HepG2 (cell line): Measurements from ENCODE around the gene TICAM2. TPM values are rescaled to one million over a fixed set of nuclear protein-coding genes. Genes with fewer than 3 reads are reported as not detected.

Source experiments
- ATAC-seq: fragments of 200-7000 bp; cut with Tn5 transposase; 3 replicates; pipeline ENCODE4 v1.9.1; 2020; ENCODE audit warnings: mild to moderate bottlenecking, moderate library complexity
- BruUV-seq: library from RNA; stranded (reverse); fragments of 400-500 nt; replicated peaks from 2 replicates; lab custom pipeline; 2021; lab: Mats Ljungman, UMichigan
- CTCF ChIA-PET: fragments of 300-600 bp; formaldehyde crosslinking; extraction: SDS; loops from one replicate; lab custom pipeline; 2021; ENCODE audit warnings: low total read pairs, inconsistent platforms, low intra/inter-chr PET ratio; lab: Yijun Ruan, JAX
- POLR2A ChIA-PET: fragments of 350-600 bp; sonication (Branson Sonifier 250); formaldehyde crosslinking; loops from one replicate; lab custom pipeline; 2020; ENCODE audit warnings: antibody characterized with exemption, inconsistent platforms; lab: Yijun Ruan, JAX
- DNase-seq: peaks from one replicate; pipeline ENCODE4 v3.0.0-alpha.2; 2015; ENCODE audit warnings: low spot score
- FAIRE-seq: peaks from 3 replicates; lab custom pipeline; 2011; peaks lifted over from hg19 to GRCh38; lab: Jason Lieb, UNC
- H2AFZ ChIP-seq: one replicate; pipeline ENCODE4 v1.6.1; 2011; ENCODE audit warnings: low read length, inconsistent platforms
- H3K27ac ChIP-seq: fragments of 300-600 bp; 3 replicates; pipeline ENCODE4 v1.8.0; 2011; ENCODE audit warnings: mixed run types, mild to moderate bottlenecking, mixed read lengths, low read length, inconsistent platforms; ENCODE audit not compliant: insufficient read depth; ENCODE audit errors: extremely low read length
- H3K27me3 ChIP-seq, 2 experiments: fragments of 200-600 bp in 1 of 2; 2 replicates in 1 of 2; 3 replicates in 1 of 2; pipeline versions ENCODE4 v1.6.0 to v1.8.0; 2011; ENCODE audit warnings: low read length in 2 of 2, mild to moderate bottlenecking in 2 of 2, moderate library complexity in 2 of 2, inconsistent platforms in 1 of 2; ENCODE audit not compliant: insufficient read depth in 2 of 2, control insufficient read depth in 1 of 2
- H3K36me3 ChIP-seq, 2 experiments: fragments of 200-600 bp in 1 of 2; replicated peaks in 1 of 2; 2 replicates in 1 of 2; 3 replicates in 1 of 2; pipeline versions ENCODE4 v1.5.1 to v1.8.0; 2011; ENCODE audit warnings: low read length in 2 of 2, inconsistent platforms in 1 of 2; ENCODE audit not compliant: insufficient read depth in 2 of 2, control insufficient read depth in 1 of 2
- H3K4me1 ChIP-seq: 2 replicates; pipeline ENCODE4 v1.5.1; 2012; ENCODE audit warnings: low read length, inconsistent platforms; ENCODE audit not compliant: insufficient read depth
- H3K4me2 ChIP-seq: 2 replicates; pipeline ENCODE4 v1.6.0; 2011; ENCODE audit warnings: low read depth, low read length, inconsistent platforms
- H3K4me3 ChIP-seq, 3 experiments: fragments of 200-600 bp in 1 of 3; sonication (generic), shearing (Covaris generic) in 1 of 3; replicated peaks in 1 of 3; 2 replicates each; pipeline ENCODE4 v1.5.1; 2011 to 2016; ENCODE audit warnings: low read length in 3 of 3, inconsistent platforms in 2 of 3, low read depth in 2 of 3, mild to moderate bottlenecking in 2 of 3, control low read depth in 1 of 3, mixed read lengths in 1 of 3; ENCODE audit not compliant: insufficient read depth in 1 of 3
- H3K79me2 ChIP-seq: one replicate; pipeline ENCODE4 v1.6.1; 2011; ENCODE audit warnings: low read length, inconsistent platforms; ENCODE audit not compliant: insufficient read depth
- H3K9ac ChIP-seq: 2 replicates; pipeline ENCODE4 v1.6.0; 2011; ENCODE audit warnings: mild to moderate bottlenecking, low read depth, low read length, inconsistent platforms; ENCODE audit not compliant: insufficient read depth
- H3K9me3 ChIP-seq: 2 replicates; pipeline ENCODE4 v1.5.1; 2012; ENCODE audit warnings: mild to moderate bottlenecking, low read length
- H4K20me1 ChIP-seq: 2 replicates; pipeline ENCODE4 v1.6.0; 2011; ENCODE audit warnings: inconsistent platforms, mild to moderate bottlenecking, low read length, moderate library complexity; ENCODE audit not compliant: insufficient read depth
- FOXP1 ChIP-seq, 2 experiments: fragments of 450-650 bp in 1 of 2; IDR thresholded peaks; 2 replicates each; pipeline ENCODE4 v1.6.1; 2017 to 2018; ENCODE audit warnings: antibody characterized with exemption in 1 of 2
- KAT7 ChIP-seq: IDR thresholded peaks from 2 replicates; pipeline ENCODE4 v1.6.1; 2018; ENCODE audit warnings: borderline replicate concordance, missing compliant biosample characterization
- MAF1 ChIP-seq: sonication (generic); formaldehyde crosslinking; IDR thresholded peaks from 2 replicates; pipeline ENCODE4 v1.5.0; 2020; ENCODE audit warnings: missing genetic modification reagents, borderline replicate concordance
- MBNL3 ChIP-seq: fragments of 250-450 bp; sonication (Bioruptor Pico); conservative IDR thresholded peaks from 2 replicates; pipeline ENCODE4 v1.8.0; 2022; ENCODE audit warnings: mild to moderate bottlenecking, inconsistent platforms
- NFYB ChIP-seq: sonication (generic); formaldehyde crosslinking; IDR thresholded peaks from 2 replicates; pipeline ENCODE4 v1.4.0; 2020; ENCODE audit warnings: missing genetic modification reagents
- SOX6 ChIP-seq, 2 experiments: fragments of 450-650 bp in 1 of 2; sonication (generic) in 1 of 2; formaldehyde crosslinking in 1 of 2; IDR thresholded peaks; 2 replicates each; pipeline versions ENCODE4 v1.4.0 to v1.6.1; 2017 to 2020; ENCODE audit warnings: antibody characterized with exemption in 1 of 2, mild to moderate bottlenecking in 1 of 2, missing genetic modification reagents in 1 of 2
- ZFP37 ChIP-seq: sonication (generic); formaldehyde crosslinking; IDR thresholded peaks from 2 replicates; pipeline ENCODE4 v1.4.0; 2020; ENCODE audit warnings: missing genetic modification reagents, borderline replicate concordance
- ZNF564 ChIP-seq: sonication (generic); formaldehyde crosslinking; IDR thresholded peaks from 2 replicates; pipeline ENCODE4 v1.8.1; 2023; ENCODE audit warnings: mild to moderate bottlenecking, missing genetic modification reagents
- ZSCAN21 ChIP-seq: sonication (generic); formaldehyde crosslinking; IDR thresholded peaks from 2 replicates; pipeline ENCODE4 v1.8.0; 2022; ENCODE audit warnings: mild to moderate bottlenecking, missing genetic modification reagents, moderate library complexity, borderline replicate concordance
- WGBS: methylation state at CpG from one replicate; pipeline ENCODE4 v1.1.6; 2017; ENCODE audit warnings: low lambda C conversion rate; 5-methylcytosine and 5-hydroxymethylcytosine counted together
- in situ Hi-C: cut with HindIII; loops from 2 replicates; pipeline ENCODE4 v1.10.0; 2017; ENCODE audit warnings: low pct_unique_long_range_greater_than_20kb; ENCODE audit not compliant: extremely low pct_ligation_motif_present
- intact Hi-C: fragments of 100-400 bp; cut with micrococcal nuclease; formaldehyde crosslinking; loops from one replicate; pipeline ENCODE4 v1.10.0; 2022; ENCODE audit not compliant: unreplicated experiment
- polyA plus RNA-seq, 8 experiments: library from polyadenylated mRNA; depleted of rRNA in 3 of 8; stranded (reverse) in 7 of 8; unstranded in 1 of 8; fragments of >200 nt; fragmentation: Illumina TruSeq in 4 of 8; extraction: Trizol in 4 of 8; gene quantifications; 2 replicates each; pipeline versions ENCODE4 v1.2.1 to v1.2.3, GENCODE V29; 2011 to 2016; ENCODE audit warnings: low read depth in 4 of 8, missing spikeins in 1 of 8, mixed read lengths in 1 of 8; ENCODE audit not compliant: insufficient read depth in 1 of 8
- total RNA-seq, 5 experiments: library from RNA; depleted of rRNA; stranded (reverse); fragments of >200 nt; fragmentation: Illumina TruSeq; extraction: Trizol; gene quantifications; 2 replicates each; pipeline ENCODE4 v1.2.3, GENCODE V29; 2016; ENCODE audit warnings: low read depth in 1 of 5
- TF ChIP-seq, protein P1 (sequence below): sonication (generic); formaldehyde crosslinking; IDR thresholded peaks from 2 replicates; pipeline ENCODE4 v1.4.0; 2020; ENCODE audit warnings: missing genetic modification reagents
- TF ChIP-seq, protein P2 (sequence below): sonication (generic); formaldehyde crosslinking; conservative IDR thresholded peaks from 2 replicates; pipeline ENCODE4 v1.4.0; 2020; ENCODE audit warnings: missing genetic modification reagents
- TF ChIP-seq, protein P3 (sequence below): sonication (generic); formaldehyde crosslinking; IDR thresholded peaks from 2 replicates; pipeline ENCODE4 v1.5.0; 2020; ENCODE audit warnings: missing genetic modification reagents, mild to moderate bottlenecking, borderline replicate concordance

Gene TICAM2
- total and polyA plus RNA-seq, 2 of the 13 experiments (the other 11 are each of a cell fraction or from before 2014, with no cell fraction given): 0.04 TPM; not detected in 1

DNA sequence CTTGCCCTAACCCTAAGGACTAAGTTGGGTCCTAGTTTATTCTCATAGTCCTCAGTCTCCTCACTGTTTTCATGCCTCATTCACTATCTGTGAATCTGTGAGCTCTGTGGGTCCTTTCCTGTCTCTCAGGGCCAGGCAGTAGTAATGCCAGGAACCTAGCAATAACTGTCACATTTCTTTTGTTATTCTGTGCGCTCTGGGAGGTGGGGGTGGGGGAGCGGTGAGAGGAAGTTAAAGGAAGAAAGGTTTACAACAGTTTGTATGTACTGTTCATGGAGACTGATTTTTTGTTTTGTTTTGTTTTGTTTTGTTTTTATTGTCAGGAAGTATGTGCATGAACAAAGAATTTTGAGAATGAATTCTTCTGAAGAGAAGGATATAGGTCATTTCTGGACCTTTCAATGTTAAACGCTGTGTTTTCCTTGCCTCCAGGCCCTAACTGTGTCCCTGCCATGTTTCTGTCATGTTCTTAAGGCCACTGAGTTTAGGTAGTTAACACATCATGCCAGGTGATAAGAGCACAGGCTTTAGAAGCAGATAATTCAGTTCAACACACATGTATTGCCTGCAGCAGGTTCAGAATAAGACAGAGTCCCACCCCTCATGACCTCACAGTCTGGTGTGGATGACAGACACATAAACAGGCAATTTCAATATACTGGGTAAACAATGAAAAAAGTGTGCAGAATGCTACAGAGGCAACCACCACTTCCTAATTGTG lies 44.5 kb downstream of the TICAM2 start:
- ChIA-PET CTCF (no interaction called here), POLR2A (no interaction called here)
- no peak overlapping the region for H3K9ac ChIP-seq
- no peaks in the 10 kb centered on the region for H4K20me1 ChIP-seq
- DNase-seq: peak; percentile 3
- peaks cover 0 to 2% of the 10 kb centered on the region in 2 experiments; a peak in 1 of 5 replicates for H3K27me3 ChIP-seq
- BruUV-seq: no TSS peak
- FAIRE-seq: no peak
- 91% methylated on average over 3 of the region's 3 CpGs for WGBS
- intact Hi-C loops: no loop called here
- H3K4me1 ChIP-seq: peaks cover 11% of the 10 kb centered on the region
- no peaks in the 10 kb centered on the region for H3K79me2 ChIP-seq
- no peaks in the 10 kb centered on the region for H3K9me3 ChIP-seq
- in situ Hi-C loops: no loop called here
- no peaks in the 10 kb centered on the region for H3K36me3 ChIP-seq
- no peak overlapping the region for H3K27ac ChIP-seq
- no peak overlapping the region for H2AFZ ChIP-seq
- H3K4me2 ChIP-seq: 0 out of 2 replicates have a peak overlapping the region, but pooled peaks have one; percentile 7
- TF ChIP-seq, protein P1, sequence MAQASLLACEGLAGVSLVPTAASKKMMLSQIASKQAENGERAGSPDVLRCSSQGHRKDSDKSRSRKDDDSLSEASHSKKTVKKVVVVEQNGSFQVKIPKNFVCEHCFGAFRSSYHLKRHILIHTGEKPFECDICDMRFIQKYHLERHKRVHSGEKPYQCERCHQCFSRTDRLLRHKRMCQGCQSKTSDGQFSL: no peak
- no peak for TF ChIP-seq NFYB (CRISPR knock-in tag)
- no peak for TF ChIP-seq MBNL3
- TF ChIP-seq, protein P2, sequence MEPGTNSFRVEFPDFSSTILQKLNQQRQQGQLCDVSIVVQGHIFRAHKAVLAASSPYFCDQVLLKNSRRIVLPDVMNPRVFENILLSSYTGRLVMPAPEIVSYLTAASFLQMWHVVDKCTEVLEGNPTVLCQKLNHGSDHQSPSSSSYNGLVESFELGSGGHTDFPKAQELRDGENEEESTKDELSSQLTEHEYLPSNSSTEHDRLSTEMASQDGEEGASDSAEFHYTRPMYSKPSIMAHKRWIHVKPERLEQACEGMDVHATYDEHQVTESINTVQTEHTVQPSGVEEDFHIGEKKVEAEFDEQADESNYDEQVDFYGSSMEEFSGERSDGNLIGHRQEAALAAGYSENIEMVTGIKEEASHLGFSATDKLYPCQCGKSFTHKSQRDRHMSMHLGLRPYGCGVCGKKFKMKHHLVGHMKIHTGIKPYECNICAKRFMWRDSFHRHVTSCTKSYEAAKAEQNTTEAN (CRISPR knock-in tag): no peak
- no peak for TF ChIP-seq KAT7 (CRISPR knock-in tag)
- no peak for TF ChIP-seq ZNF564
- TF ChIP-seq MAF1 (CRISPR knock-in tag): no peak
- no peak for TF ChIP-seq SOX6 (IDR thresholded peaks at IDR 0.05)
- TF ChIP-seq SOX6 (CRISPR knock-in tag; IDR thresholded peaks at IDR 0.05): peak; percentile 16; the same call in 1 of the 2 replicates
- TF ChIP-seq ZFP37 (CRISPR knock-in tag): no peak
- TF ChIP-seq FOXP1 (IDR thresholded peaks at IDR 0.05): no peak
- 0 out of 2 replicates have a peak, but pooled peaks have one; percentile 20 for TF ChIP-seq FOXP1 (CRISPR knock-in tag; IDR thresholded peaks at IDR 0.05)
- no peak for TF ChIP-seq ZSCAN21 (CRISPR knock-in tag)
- TF ChIP-seq, protein P3, sequence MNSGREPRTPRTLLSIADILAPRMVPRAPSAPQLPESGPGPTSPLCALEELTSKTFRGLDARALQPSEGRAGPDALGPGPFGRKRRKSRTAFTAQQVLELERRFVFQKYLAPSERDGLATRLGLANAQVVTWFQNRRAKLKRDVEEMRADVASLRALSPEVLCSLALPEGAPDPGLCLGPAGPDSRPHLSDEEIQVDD: no peak
- ATAC-seq: no peak; the same call in 1 of the 3 replicates
- no peak overlapping the region for H3K4me3 ChIP-seq
